Caco-2 (cell line): ENCODE measurements around the gene GLI2. TPM values are rescaled to one million over a fixed set of nuclear protein-coding genes. Genes with fewer than 3 reads are reported as not detected.

Source experiments
- BruUV-seq: library from RNA; stranded (reverse); fragments of 400-500 nt; replicated peaks from 2 replicates; lab custom pipeline; 2021; lab: Mats Ljungman, UMichigan
- CTCF ChIA-PET: fragments of 300-600 bp; sonication (Branson Sonifier 250); formaldehyde crosslinking; loops from one replicate; lab custom pipeline; 2022; ENCODE audit warnings: antibody characterized with exemption; lab: Charles Lee
- POLR2A ChIA-PET: fragments of 300-600 bp; sonication (Branson Sonifier 250); formaldehyde crosslinking; loops from one replicate; lab custom pipeline; 2022; ENCODE audit warnings: antibody characterized with exemption; lab: Charles Lee
- DNase-seq, 2 experiments: peaks; one replicate each; pipeline versions ENCODE4 v3.0.0 to v3.0.0-alpha.2; 2020 to 2022
- H3K27me3 ChIP-seq: replicated peaks from 2 replicates; pipeline ENCODE4 v1.6.0; 2011; ENCODE audit warnings: low read length; ENCODE audit not compliant: control insufficient read depth, insufficient read depth
- H3K36me3 ChIP-seq: 2 replicates; pipeline ENCODE4 v1.5.1; 2011; ENCODE audit warnings: low read length; ENCODE audit not compliant: control insufficient read depth, insufficient read depth
- H3K4me1 ChIP-seq: fragments of 250-450 bp; sonication (Bioruptor Pico); 2 replicates; pipeline ENCODE4 v1.5.1; 2020; ENCODE audit warnings: mild to moderate bottlenecking
- H3K4me3 ChIP-seq: 2 replicates; pipeline ENCODE4 v1.5.1; 2011; ENCODE audit warnings: low read depth, mild to moderate bottlenecking, control low read depth, low read length
- H3K9me3 ChIP-seq: fragments of 250-450 bp; sonication (Bioruptor Pico); 2 replicates; pipeline ENCODE4 v1.5.1; 2020; ENCODE audit warnings: mild to moderate bottlenecking, moderate library complexity
- H3K27ac Mint-ChIP-seq: one replicate; pipeline ENCODE4 v1.8.0; 2022; ENCODE audit warnings: mixed read lengths; ENCODE audit not compliant: unreplicated experiment
- H3K27me3 Mint-ChIP-seq: one replicate; pipeline ENCODE4 v1.8.0; 2022; ENCODE audit warnings: mixed read lengths; ENCODE audit not compliant: insufficient read depth, unreplicated experiment
- H3K36me3 Mint-ChIP-seq: one replicate; pipeline ENCODE4 v1.8.0; 2022; ENCODE audit warnings: mild to moderate bottlenecking, mixed read lengths; ENCODE audit not compliant: insufficient read depth, unreplicated experiment
- H3K4me1 Mint-ChIP-seq: one replicate; pipeline ENCODE4 v1.8.0; 2022; ENCODE audit warnings: low read depth, mixed read lengths; ENCODE audit not compliant: unreplicated experiment
- H3K4me3 Mint-ChIP-seq: one replicate; pipeline ENCODE4 v1.8.0; 2022; ENCODE audit warnings: mild to moderate bottlenecking, moderate library complexity, mixed read lengths; ENCODE audit not compliant: unreplicated experiment
- H3K9me3 Mint-ChIP-seq: one replicate; pipeline ENCODE4 v1.8.0; 2022; ENCODE audit warnings: mixed read lengths; ENCODE audit not compliant: unreplicated experiment
- CTCF ChIP-seq, 2 experiments: fragments of 200-600 bp in 1 of 2; IDR thresholded peaks; 1 replicate in 1 of 2; 2 replicates in 1 of 2; pipeline versions ENCODE4 v1.5.1 to v1.8.0; 2011 to 2022; ENCODE audit warnings: antibody characterized with exemption in 1 of 2, control low read depth in 1 of 2, inconsistent platforms in 1 of 2, low read depth in 1 of 2, low read length in 1 of 2, mild to moderate bottlenecking in 1 of 2, moderate library complexity in 1 of 2; ENCODE audit not compliant: insufficient read depth in 1 of 2, severe bottlenecking in 1 of 2, unreplicated experiment in 1 of 2
- intact Hi-C: fragments of 100-400 bp; cut with micrococcal nuclease; formaldehyde crosslinking; loops from one replicate; pipeline ENCODE4 v1.10.0; 2022; ENCODE audit not compliant: unreplicated experiment
- total RNA-seq: library from RNA; stranded (reverse); gene quantifications from 2 replicates; pipeline ENCODE4 v1.2.3, GENCODE V29; 2022

GLI2 gene
- total RNA-seq, 1 experiment from 2014 or later: 0.70 TPM

- Mint-ChIP-seq H3K27me3 (no peaks in the 10 kb centered on the region), H3K9me3 (no peaks in the 10 kb centered on the region), H3K4me1 (peaks cover 24% of the 10 kb centered on the region), H3K27ac (no peak overlapping the region), H3K36me3 (no peaks in the 10 kb centered on the region), H3K4me3 (no peak overlapping the region)
- intact Hi-C loops: no loop called here
- no peak overlapping the region for H3K4me3 ChIP-seq
- no peaks in the 10 kb centered on the region for H3K9me3 ChIP-seq
- CTCF ChIA-PET: no interaction called here
- POLR2A ChIA-PET: no interaction called here
- no peaks in the 10 kb centered on the region for H3K36me3 ChIP-seq
- no peaks in the 10 kb centered on the region for H3K27me3 ChIP-seq
- DNase-seq: peak in 1 of 2 experiments; percentile 23
- peaks cover 24% of the 10 kb centered on the region for H3K4me1 ChIP-seq
- BruUV-seq: no TSS peak
- TF ChIP-seq CTCF (IDR thresholded peaks at IDR 0.05; ENCODE audit: insufficient read depth in 1 of 2, low read depth in 1 of 2, low read length in 1 of 2, severe bottlenecking in 1 of 2, unreplicated experiment in 1 of 2): no peak
Measured at GRCh38 chr2:120764991-120765677, 29.5 kb downstream of the GLI2 start.

GRCh38 chr2:120765678-120766469 is 30.2 kb downstream of the GLI2 start:
- POLR2A ChIA-PET: no interaction called here
- peaks cover 18% of the 10 kb centered on the region for H3K4me1 Mint-ChIP-seq
- peak overlapping the region; percentile 66 for H3K27ac Mint-ChIP-seq
- CTCF ChIA-PET: no interaction called here
- no peaks in the 10 kb centered on the region for H3K27me3 ChIP-seq
- H3K27me3 Mint-ChIP-seq: no peaks in the 10 kb centered on the region
- no peak overlapping the region for H3K4me3 ChIP-seq
- intact Hi-C loops: no loop called here
- H3K36me3 Mint-ChIP-seq: no peaks in the 10 kb centered on the region
- TF ChIP-seq CTCF (IDR thresholded peaks at IDR 0.05; ENCODE audit: insufficient read depth in 1 of 2, low read depth in 1 of 2, low read length in 1 of 2, severe bottlenecking in 1 of 2, unreplicated experiment in 1 of 2): no peak
- BruUV-seq: no TSS peak
- H3K9me3 Mint-ChIP-seq: no peaks in the 10 kb centered on the region
- peak in 1 of 2 experiments; percentile 31 for DNase-seq
- no peak overlapping the region for H3K4me3 Mint-ChIP-seq
- H3K9me3 ChIP-seq: no peaks in the 10 kb centered on the region
- H3K36me3 ChIP-seq: no peaks in the 10 kb centered on the region
- peaks cover 19% of the 10 kb centered on the region for H3K4me1 ChIP-seq

- H3K27me3 ChIP-seq: no peaks in the 10 kb centered on the region
- POLR2A ChIA-PET: no interaction called here
- H3K36me3 ChIP-seq: no peaks in the 10 kb centered on the region
- TF ChIP-seq CTCF (IDR thresholded peaks at IDR 0.05; ENCODE audit: insufficient read depth in 1 of 2, low read depth in 1 of 2, low read length in 1 of 2, severe bottlenecking in 1 of 2, unreplicated experiment in 1 of 2): no peak
- H3K9me3 ChIP-seq: no peaks in the 10 kb centered on the region
- CTCF ChIA-PET: no interaction called here
- no peaks in the 10 kb centered on the region for H3K27me3 Mint-ChIP-seq
- H3K4me3 ChIP-seq: no peak overlapping the region
- H3K9me3 Mint-ChIP-seq: no peaks in the 10 kb centered on the region
- peak overlapping the region; percentile 66 for H3K27ac Mint-ChIP-seq
- intact Hi-C loops: no loop called here
- DNase-seq: peak in 1 of 2 experiments; percentile 64
- H3K4me1 Mint-ChIP-seq: peaks cover 15% of the 10 kb centered on the region
- H3K4me1 ChIP-seq: peaks cover 16% of the 10 kb centered on the region
- no peak overlapping the region for H3K4me3 Mint-ChIP-seq
- no peaks in the 10 kb centered on the region for H3K36me3 Mint-ChIP-seq
- no TSS peak for BruUV-seq
Measured at GRCh38 chr2:120766470-120767351, 31.0 kb downstream of the GLI2 start.
